GM19023 (cell line): ENCODE measurements around the gene POC1B.

Source experiments
- ATAC-seq: cut with Tn5 transposase; IDR thresholded peaks from one replicate; pipeline ENCODE4 v1.9.1; 2021; ENCODE audit warnings: mild to moderate bottlenecking, moderate library complexity; ENCODE audit not compliant: unreplicated experiment

POC1B gene

DNA sequence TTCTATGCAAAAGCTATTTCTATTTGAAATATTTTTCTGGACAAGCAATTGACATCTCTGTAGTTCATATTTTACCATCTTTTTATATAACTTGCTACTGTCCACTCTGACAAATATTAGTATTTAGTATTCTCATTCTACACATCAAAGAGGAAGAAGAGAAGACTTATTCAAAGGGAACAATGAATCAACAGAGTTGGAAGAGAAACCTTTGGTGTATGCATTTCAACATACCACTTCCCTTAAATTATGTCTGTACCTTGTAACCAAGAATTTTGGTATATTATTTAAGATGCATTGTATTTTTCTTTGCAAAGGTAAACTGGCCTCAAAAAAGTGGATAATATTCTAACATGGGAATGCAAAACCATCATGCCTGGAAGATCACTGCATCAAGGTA is 101.5 kb downstream of the POC1B start:
- no peak for ATAC-seq

DNA sequence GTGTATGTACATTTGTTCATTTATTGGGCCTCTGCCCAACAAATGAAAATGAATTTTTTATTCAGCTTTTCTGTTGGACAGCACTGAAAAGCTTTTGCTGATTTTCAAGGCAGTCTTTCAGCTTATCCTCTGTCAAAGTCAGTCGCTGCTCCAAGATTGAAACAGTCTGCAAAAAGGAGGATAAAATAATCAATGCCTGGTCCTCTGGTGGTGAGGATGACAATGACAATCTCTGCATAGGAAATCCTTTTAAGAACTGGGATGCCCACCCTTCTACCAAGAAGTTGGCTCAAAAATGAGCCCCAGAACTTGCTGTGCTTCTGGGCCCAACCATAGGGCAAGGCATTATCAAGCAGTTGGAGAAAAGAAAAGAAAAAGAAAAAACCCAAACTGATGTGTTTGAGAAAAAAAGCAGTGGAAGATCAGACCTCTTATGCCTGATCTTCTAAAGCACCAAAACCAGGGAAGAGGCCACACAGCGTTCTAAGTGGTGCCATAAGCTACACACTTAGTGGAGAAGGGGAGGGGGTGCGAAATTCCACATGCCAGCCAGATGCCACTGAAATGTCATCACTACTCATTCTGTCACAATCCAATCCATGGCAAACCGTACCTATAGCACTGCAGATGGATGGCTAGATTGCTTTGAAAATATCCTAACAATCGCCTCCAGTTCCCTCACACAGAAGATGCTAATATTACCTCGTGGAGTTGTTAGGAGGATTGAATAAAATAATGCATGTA is 104.6 kb downstream of the POC1B start:
- no peak for ATAC-seq

DNA sequence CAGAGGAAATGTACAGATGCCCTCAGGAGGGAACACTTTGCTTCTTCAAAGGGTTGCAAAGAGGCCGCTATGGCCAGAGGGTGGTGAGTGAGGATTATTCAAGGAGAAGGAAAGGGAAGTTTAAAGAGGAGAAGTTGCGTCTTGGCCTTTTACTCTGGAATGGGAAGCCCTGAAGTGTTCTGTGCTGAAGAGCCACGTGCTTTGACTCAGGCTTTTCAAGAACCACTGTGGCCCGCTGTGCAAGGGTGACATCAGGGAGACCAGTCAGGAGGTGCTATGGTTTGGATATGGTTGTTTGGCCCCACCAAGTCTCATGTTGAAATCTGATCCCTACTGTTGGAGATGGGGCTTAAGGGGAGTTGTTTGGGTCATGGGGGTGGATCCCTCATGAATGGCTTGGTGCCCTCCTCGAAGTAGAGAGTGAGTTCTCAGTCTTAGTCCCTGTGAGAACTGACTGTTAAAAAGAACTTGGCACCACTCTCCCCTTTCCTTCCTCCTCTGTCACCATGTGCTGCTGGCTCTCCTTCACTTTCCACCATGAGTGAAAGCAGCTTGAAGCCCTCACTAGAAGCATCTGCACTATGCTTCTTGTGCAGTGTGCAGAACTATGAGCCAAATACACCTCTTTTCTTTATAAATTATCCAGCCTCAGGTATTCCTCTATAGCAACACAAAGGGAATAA is 107.5 kb downstream of the POC1B start:
- no peak for ATAC-seq

DNA sequence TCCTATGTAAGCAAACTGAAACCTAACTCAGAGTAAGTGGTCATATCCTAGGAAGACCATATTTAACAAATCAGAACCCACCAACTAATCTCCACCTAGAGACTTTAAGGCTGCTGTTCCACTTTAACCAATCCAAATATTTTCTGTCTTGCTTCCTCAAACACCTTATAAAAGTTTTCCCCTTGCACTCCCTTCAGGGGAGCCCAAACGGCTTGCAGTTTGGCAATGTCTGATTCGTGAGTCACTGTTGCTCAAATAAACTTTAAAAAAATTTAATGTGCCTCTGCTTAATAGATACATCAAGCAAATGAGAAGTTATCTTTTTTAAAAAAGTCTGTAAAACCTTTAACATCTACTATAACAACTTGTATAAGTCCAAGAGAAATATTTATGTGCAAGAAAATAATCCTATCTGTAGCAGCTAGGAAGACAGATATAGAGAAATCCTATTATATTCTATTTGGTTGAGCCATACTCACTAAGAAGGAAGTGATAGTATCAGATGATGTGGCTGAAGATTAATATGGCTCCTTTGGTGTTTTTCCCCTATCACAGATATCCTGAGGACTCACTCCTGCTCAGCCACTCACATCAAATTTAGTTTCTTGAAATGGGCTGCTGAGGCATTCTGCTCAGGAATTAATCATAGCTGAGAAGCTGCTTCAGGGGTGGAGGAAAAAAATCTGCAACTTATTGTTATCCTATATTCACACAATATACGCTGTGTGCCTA is 108.4 kb downstream of the POC1B start:
- ATAC-seq: no peak

DNA sequence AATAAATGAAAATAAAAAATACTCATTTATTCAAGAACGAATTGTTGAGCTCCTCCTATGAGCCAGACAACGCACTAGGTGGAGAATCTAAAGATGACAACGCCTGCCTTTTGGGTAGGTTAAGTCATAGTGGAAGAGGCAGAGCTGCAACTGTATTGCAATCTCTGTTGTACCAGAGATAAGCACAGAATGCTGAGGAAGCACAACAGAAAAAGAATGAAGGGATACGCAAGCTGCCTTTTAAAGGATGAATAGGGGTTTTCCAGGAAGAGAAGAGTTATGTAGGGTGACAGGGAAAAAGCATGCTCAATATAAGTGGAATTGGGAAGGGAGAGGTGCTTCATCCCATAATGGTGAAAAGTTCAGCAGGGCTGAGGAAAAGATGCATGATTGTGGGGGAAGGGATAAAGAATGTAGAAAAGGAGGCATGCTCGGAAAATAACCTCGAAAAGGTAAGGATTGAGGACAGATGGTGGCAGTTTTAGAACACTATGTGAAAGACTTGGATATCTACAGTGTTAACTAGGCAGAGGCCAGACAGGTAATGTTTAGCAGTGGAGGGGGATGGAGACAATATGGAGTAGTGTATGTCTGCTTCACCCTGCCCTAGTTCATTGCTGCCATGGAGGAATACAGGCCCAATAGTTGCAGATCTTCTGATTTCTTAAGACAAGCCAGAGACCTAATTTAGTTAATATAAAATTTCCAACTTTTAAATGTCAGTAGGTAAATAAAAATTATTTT is 109.6 kb downstream of the POC1B start:
- no peak for ATAC-seq

DNA sequence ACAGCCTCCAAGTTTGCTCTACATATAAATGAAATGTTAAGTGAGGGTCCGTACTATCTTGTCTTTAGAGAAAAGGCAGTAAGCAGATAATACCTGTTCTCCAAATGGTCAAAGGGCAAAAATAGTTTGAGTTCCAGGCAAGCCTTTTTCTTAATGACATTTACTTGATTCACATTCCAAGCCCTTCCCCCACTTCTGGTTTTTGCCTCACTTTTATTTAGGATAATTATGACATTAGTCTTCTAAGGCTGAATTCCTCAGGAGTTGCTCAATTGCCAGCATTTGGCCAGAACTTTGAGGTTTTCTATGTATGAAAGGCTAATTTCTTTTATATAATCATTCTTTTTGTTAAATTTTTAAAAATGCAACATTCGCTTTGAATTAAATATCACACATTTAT is 111.0 kb downstream of the POC1B start:
- ATAC-seq: no peak

DNA sequence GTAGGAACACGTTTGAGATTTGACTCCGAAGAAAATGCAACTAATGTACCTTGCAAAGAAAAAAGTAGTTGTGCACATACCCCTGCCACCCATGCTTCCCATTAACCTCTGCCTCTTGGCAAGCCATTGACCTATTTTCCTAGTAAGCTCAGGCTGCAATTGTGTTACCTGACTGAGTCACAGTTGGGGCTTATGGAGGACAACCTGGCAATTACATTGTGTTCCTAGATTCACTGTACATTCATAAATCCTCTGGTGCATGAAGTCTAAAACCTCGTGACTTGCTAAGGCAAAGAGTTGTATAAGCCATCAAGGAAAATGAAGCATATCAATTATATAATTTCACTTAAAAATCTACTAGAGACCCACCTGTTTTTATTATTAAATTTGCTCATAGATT is 111.5 kb downstream of the POC1B start:
- no peak for ATAC-seq

DNA sequence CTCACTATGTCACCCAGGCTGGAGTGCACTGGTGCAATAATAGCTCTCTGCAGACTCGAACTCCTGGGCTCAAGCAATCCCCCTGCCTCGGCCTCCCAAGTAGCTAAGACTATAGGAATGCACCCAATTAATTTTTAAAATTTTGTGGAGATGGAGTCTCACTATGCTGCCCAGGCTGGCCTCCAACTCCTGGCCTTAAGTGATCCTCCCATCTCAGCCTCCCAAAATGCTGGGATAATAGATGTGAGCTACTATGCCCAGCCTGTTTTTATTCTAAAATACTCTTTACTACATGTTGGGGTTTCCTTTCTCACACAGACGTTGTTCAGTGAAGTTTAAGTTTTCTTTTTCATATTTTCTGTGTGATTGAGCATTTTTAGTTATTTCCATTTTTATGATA is 112.6 kb downstream of the POC1B start:
- ATAC-seq: no peak

DNA sequence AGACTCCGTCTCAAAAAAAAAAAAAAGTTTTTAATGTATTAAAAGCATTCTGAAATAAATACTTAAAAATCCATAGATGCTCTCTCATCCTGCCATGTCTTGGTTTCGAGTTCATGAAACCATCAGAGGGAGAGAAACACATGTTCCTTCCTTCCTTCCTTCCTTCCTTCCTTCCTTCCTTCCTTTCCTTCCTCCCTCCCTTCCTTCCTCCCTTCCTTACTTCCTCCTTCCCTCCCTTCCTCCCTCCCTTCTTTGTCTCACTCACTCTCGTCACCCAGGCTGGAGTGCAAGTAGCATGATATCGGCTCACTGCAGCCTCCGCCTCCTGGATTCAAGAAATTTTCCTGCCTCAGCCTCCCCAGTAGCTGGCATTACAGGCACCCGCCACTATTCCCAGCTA is 113.2 kb downstream of the POC1B start:
- no peak for ATAC-seq

DNA sequence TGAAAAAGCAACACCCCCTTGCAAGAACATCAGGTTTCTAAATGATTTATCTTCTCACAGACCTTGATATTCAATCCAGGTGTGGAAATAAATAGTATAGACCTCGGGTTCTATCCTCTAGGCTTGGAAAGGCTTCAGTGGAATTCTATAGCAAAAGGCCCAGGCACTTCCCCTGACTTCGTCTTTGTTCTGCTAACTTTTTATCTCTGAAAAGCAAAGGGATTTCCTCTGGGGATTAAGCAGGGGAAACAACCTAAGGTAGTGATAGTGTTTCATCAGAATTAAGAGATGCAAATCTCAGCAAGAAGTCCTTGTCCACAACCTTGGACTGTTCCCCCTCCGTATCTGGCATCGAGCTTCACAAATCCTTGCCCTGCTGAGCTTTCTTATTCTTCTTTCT is 114.0 kb downstream of the POC1B start:
- ATAC-seq: no peak

DNA sequence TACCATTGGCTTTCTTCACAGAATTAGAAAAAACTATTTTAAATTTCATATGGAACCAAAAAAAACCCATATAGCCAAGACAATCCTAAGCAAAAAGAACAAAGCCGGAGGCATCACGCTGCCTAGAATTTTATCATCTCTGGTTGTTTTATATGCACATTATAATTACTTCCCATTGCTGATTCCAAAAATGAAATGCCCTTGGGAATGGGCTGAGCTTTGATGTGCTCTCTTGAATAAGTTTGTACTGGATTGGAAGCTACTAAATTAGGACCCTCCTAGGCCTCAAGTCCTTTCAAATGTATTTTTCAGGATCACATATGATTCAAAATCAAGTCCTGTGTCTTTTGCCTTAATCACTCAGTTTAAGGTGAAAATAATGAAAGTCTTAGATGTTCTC is 114.6 kb downstream of the POC1B start:
- no peak for ATAC-seq

DNA sequence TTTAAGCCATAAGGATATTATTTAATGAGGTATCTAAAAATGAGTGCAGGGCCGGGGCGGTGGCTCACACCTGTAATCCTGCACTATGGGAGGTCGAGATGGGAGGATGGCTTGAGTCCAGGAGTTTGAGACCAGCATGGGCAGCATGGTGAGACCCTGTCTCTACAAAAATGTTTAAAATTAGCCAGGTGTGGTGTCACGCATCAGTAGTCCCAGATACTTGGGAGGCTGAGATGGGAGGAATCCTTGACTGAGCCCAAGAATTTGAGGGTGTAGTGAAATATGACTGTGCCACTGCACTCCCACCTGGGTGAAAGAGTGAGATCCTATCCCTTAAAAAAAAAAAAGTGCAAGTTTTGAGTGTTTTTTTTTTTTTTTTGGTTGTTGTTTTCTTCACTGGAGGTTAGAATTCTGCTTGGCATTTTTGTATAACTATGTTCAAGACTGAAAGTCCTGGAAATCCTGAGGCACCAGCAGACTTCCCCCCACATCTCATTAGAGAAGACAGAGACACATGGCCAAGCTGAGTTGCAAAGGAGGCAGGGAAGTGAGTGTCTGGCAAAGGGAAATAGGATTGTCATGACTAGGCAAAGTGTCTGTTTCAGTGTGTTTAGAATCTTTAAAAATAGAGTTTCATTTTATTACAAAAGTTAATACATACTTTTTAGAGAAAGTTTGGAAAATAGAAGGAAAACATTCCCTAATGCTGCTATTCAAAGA is 120.1 kb downstream of the POC1B start:
- no peak for ATAC-seq

DNA sequence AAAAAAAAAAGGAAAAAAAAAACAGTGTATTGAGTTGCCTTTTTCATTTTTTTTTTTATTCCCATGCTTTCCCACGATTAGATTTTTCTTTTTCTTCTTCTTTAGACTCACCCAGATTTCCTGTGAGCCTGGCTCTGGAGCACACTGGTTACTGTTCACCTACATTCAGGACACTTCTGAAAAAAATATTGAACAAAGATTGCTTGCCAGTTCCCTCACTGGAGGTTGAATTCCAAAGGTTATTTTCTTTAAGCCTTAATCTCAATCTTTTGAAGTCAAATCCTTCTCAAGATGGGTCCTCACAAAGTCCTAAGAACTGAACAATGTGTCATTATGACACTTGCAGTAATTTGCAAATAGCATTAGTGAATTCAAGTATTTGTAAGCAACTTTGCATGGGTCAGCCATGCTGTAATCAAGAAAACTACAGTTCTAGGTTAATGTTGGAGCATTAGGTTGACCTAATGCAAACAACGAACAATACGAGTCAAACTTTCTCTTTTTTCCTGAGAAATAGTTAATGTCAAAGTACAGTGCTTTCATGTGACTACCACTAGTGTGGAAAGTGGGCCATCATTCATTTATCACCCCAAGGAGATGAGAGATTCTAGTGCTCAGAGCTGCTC is 124.3 kb downstream of the POC1B start:
- ATAC-seq: no peak

DNA sequence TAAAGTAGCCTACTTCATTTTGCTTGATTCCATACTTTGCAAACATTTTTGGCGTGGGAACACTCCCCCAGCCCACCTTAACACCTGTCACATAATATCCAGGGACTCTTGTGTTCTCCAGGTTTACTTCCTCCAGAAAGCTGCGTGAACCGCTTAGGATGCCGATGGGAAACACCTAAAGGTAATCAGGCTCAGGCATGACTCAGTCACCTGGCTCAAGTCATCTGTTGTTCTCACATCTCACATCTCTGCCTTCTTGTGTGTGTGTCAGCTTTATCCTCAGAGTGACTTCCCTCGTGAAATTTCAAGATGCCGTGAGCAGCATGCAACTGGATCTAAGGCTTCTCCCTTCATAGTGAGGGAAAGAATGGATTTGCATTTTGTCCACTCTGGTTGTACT is 125.4 kb downstream of the POC1B start:
- no peak for ATAC-seq

DNA sequence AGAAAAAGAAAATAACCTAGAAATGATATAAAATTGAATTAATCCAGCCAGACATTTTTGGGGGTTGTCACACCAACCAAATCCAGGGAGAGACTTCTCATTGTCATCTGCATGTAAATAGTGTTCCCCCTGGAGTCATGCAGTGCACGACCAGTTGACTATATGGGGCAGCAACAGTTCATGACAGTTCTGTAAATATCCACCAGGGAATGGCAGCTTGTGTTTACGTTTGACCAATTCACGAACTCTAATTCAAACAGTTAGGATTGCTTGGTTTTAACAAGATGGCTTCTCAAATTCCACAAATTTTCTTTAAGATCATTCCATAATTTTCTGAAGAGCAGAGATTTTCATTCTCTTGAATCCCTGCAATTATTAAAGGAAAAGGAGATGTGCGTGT is 130.1 kb downstream of the POC1B start:
- no peak for ATAC-seq

DNA sequence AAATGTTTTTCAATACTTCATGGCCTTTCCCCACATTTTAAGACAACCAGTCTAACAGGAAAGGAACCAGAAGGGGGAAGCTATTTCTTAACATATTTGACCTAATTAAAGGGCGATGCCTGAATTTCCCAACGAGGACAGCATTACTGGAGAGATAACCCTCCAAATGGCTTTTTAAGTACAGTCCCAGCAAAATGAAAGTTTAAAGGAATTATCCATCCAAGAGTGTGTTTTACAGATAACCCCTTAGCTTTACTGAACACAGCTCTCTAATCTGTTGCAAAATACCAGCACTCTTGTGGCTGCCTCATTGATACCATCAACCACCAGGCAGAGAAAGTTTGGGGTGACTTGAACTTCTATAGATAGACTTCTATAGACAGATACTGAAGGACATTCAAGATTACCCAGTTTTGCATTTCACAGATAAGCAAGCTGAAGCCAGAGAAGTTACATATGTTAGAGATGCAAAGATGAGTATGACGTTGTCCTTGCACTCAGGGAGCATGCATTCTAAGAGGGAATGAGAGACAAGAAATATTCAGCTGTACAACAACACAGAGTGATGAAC is 132.2 kb downstream of the POC1B start:
- ATAC-seq: no peak

DNA sequence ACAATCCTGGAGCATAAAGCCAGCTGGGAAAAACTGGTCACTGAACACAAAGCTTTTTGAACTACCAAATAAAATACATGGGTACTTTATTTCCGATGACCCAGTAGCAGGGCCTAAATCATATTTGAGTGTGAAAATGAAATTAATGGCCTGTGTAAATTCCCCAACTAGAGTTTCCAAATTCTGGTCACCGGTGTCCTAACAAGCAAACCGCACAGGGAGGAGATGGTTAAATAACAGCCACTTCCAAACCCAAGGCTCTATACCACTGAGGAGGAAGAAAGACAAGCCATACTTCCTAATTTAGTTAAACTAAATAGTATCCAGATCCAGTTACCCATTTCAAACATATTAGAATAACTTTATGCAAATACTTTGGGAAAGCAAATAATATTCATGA is 133.5 kb downstream of the POC1B start:
- no peak for ATAC-seq

DNA sequence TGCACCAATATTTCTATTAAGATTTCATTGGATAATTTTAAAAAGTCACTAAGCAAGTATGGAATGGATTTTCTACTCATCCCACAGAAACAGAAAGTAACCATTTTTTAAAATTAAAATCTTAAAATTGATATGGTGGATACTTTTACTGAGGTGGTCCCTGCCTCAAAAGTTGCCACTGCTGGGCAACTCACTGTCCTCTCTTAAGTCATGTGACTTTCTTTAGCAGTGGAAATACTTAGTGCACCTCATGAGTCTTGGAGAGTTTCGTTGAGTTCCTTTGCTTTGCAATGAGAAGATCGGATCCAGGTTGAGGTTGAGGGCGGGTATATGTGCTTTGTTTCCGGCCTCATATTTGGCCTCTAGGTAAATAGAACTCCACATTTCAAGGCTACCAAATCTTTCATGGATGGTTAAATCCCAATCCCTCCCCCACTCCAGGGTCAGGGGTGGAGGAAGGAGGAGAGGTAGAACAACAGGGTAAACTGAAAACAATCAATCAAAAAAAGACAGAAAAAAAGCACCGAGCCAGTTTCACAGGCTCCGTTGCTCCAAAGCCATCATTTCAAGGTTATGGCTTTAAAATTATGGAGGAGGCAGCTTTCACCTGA is 134.0 kb downstream of the POC1B start:
- ATAC-seq: no peak

DNA sequence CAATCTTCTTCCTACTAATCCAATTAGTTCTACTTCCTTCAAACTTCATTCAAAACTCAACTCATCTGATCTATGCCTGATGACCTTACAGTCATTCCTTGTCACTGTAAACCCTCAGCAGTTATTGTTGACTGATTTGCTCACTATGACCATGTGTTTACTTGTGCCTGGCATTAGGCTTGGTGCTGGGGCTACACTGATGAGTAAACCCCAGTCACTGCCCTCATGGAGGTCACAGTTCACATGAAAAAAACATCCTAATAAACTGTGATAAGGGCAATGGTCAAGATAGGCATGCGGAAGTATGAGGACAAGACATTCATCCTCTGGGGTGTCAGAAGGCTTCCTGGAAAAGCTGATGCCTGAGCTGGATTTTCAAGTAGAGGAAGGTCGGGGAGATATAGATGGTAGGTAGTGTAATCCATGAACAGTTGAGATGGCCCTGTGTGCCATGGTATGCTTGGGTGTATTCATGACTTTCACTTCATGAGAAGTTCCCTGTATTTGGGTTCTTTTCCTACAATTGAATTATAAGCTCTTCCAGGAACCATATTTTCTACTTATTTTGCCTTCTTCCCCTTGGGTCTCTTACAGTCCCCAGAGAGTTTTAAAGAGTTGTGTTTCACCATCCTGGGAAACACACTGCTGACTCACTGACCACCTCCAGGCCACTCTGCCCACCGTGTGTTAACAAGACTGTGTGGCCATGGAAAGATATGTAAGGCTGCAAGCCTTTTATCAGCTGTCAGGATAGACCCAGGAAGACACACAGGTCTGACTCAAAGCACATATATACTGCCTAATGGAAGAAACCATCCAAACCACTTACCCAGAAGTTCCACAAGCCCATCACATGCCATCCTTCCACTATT is 134.8 kb downstream of the POC1B start:
- ATAC-seq: no peak
